Activated CD4-positive, alpha-beta T cell treated with anti-CD3 and anti-CD28 coated beads for 24 hours (primary cell): ENCODE results near the gene BEND4.
"Not testable (repeated sequence)": the region's sequence is repeated elsewhere in the genome, so short reads cannot be mapped to it uniquely, and the experiment has no call there.

Source experiments
- DNase-seq, 2 donors: peaks; one replicate each; pipeline ENCODE4 v3.0.0-alpha.2; 2020; ENCODE audit warnings: low read depth in 2 of 2

Gene BEND4

GRCh38 chr4:42152507-42153504 is at the start of gene BEND4:
Gene BEND4 (minus strand): TSS chr4:42152655. CDS start chr4:42152143, 512 bp downstream.
- no peak for DNase-seq

DNA sequence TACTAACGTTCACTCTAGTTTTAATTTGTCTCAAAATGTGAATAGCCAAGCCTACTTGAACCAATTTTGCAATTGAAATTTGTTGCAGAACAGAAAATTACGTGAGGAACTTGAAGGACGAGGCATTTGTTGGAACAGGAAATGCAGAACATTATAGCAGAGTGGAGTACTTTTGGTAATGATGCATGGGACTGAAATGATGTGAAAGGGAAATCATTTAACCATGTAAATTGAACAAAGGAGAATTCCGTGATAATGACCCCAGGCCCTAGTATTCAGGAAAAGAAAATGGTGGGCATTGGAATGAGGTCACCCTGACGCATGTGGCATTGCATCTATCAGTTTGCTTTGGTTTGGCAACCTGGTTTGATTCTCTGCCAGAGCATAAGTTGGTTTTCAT is 44.9 kb upstream of the BEND4 start:
- DNase-seq = no peak

- DNase-seq = no peak
These were observed 20.5 kb upstream of the BEND4 start for GRCh38 chr4:42172921-42173320.

- DNase-seq = no peak
These were observed 19.8 kb upstream of the BEND4 start for GRCh38 chr4:42172128-42172790.

GRCh38 chr4:42167709-42168108 is 15.3 kb upstream of the BEND4 start:
- no peak for DNase-seq

GRCh38 chr4:42166186-42166585 is 13.7 kb upstream of the BEND4 start:
- DNase-seq = not testable (repeated sequence)

- no peak for DNase-seq
These were observed 7.0 kb upstream of the BEND4 start for GRCh38 chr4:42159271-42160001.

DNA sequence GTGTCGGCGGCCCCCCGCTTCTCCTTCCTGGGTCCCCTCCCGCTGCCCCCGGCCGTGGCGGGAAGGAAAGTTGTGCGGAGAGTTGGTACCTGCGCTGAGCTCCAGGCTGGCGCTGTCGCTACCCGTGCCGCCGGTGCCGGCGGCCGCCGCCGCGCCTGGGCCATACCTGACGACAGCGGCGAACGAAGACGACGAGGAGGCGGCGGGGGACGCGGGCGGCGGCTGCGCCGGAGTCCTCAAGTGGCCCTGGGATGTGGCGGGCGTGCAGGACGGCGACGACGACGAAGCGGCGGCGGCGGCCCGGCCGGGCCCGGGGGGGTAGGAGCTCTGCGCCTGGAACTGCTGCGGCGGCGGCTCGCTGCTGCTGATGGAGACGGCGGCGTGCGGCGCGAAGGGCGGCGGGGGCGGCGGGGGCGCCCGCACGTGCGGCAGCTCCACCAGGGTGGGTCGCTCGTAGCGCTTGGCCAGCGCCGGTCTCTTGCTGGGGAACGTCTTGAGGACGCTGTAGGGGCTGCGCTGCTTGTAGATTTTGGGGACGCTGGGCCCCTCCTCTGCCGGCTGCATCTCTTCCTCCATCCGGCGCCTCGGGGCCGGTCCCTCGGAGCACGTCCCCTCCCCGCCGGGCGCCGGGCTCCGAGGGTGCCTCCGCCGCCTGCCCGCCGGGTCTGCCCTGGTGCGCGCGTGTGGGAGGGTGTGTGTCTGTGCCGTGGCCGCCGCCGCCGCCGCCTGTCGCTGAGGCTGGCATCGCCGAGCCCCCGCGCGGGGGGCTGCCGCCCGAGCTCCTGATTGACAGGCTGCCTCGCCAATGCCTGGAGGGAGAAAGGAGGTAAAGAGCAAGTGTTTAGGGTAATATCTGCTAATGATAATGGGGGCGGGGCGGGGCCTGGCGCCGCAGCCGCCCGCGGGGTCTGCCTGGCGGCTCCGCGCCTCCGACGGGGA is 618 bp downstream of the BEND4 start:
- peak in 1 of 2 donors; percentile 6 for DNase-seq

DNA sequence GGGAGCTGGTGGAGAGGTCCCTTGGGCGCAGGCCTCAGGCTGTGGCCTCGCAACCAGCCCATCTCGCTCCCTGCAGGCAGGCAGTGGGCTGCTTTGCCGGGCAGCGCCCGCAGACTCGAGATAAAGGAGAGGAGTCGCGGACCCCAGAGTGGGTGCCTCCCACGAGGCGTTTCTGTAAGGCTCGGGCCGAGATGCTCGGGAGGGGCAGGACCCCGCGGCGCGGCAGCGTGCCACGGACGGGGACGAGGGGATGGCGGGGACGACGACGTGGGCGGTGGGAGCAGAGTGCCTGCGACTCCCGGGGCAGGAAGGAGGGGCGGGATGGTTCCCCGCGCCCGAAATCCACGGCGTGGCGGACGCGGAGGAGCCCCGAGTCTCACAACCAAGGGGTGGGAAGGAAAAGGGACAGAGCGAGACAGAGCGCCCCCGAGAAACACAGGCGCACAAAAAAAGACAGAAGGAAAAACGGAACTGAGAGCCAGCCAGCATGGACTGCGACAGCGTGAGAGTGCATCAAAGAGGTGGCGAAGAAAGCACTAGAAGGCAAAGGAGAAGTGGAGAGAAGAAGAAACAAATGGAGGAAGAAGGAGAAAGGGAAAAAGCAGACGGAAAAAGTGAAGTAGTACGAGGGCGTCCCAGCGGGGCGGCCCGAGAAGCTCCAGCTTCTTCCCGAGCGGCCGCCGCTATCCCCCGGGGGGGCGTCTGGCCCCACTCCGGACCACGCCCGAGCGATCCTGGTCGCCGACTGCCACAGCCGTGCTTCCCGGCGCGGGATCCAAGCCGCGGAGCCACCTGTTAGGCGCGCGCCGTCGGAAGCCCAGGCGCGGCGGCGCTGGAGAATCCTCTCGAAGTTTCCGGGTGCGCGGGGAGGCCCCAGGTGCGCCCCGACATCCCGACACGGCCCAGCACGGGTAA is 1.5 kb downstream of the BEND4 start:
- no peak for DNase-seq

DNA sequence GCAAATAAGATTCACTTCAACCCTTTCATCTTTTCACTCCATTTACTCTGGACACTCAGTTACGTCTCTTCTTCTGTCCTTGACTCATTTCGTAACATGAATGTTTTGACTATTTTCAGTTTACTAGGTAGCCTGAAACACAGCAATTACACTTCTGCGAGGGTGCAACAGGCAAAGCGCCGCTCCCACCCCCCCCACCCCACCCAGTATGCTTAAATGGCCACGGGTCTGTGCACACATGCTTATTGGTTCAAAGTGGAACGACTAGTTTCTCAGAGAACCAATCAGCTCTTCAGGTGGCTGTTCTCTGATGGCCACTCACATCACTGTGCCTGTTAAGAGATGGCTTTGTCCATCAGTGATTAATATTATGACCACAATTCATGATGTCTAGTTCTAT is 3.5 kb downstream of the BEND4 start:
- no peak for DNase-seq

GRCh38 chr4:42148425-42148824 is 4.0 kb downstream of the BEND4 start:
- DNase-seq = no peak

DNA sequence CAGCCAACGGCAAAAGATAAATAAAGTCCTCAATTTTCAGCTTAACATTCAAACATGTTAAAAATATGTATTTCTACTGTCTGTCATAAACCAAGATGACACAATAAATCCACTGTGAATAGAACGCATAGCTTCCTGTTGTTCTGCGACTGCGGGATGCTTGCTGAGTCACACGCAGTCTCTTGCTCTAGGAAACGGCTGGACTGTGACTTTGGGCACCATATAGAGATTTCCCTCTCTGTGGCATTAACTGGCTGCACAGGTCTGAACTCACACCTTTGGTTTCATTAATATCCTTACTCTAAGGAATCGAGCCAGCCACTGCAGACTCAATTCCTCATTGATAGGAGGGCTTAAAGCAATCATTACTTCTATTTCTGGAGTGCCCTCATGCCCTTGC is 8.4 kb downstream of the BEND4 start:
- DNase-seq = no peak

- DNase-seq = no peak
These were observed 9.9 kb downstream of the BEND4 start for GRCh38 chr4:42142591-42142990.

DNA sequence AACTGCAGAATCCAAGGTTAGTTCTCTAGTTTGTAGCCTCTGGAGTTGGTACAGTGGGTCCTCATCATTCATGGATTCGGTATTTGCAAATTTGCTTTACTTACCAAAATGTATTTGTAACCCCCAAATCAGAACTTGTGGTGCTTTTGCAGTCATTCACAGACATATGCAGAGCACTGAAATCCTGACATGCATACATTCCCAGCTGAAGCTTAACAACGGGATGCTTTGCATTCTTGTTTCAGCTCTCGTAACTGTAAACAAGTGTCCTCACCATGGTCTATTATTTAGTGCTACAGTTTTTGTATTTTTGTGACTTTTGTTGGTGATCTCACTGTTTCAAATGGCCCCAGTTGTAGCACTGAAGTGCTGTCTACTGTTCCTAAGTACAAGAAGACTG is 16.1 kb downstream of the BEND4 start:
- no peak for DNase-seq

GRCh38 chr4:42133006-42133405 is 19.4 kb downstream of the BEND4 start:
- no peak for DNase-seq

GRCh38 chr4:42132099-42132498 is 20.4 kb downstream of the BEND4 start:
- DNase-seq = no peak

DNA sequence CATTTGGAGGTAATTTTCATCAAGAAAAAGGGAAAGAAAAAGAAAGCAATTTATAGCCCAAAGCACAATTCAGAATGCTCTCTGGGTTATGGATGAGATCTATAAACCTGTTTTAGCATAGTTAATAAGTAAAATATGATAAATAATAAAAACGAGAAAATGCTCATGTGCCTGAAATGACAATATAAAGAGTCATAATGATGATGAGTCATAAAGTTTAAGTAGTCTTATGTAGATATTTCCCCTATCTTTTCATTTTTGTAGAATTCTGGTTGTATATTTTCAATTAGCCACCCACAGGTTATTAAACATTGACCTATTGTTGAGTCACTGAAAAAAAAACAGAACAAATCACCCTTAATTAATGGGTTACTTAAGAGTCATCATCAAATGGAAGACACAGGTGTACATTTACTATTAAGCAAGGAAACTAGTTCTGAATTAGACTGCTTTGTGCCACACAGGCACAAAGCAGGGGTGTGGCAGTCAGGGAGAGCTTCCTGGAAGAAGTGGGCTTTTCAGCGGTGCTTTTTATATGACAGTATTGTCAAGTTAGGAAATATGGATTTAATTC is 29.3 kb downstream of the BEND4 start:
- no peak for DNase-seq

DNA sequence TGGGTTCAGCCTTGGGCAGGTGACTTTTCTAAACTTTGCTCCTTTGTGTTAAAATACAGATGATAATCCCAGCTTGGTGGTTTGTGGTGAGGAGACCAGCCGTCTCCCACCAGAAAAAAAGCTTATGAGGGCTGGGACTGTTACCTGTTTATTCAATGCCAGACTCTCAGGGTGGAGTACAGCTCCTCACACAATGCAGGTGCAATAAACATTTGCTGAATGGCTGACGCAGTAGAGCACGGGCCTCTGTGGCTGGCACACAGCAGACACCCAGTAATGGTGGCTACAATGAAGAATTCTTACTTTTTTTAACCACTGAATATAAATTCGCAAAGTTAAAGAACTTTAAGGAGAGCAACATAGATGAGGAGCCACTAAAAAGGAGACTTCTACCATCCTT is 30.2 kb downstream of the BEND4 start:
- no peak for DNase-seq

DNA sequence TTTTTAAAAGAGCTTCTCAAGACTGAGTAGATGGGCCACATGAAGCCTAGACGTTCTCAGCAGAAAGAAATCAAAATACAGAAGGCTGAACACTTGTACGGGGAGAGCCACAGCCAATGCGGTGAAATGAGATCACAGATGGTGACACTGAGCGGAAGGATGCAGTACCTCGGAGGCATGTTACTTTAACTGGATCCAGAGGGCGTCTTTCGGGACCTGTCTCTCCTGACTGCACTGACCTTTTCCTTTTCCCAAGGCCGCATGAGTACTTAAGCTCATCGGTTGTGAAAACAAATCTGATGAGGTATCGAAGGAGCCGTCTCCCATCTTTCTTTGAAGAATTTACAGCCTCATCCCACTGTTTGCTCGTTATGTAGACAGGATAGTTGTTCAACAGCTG is 32.6 kb downstream of the BEND4 start:
- DNase-seq = no peak

DNA sequence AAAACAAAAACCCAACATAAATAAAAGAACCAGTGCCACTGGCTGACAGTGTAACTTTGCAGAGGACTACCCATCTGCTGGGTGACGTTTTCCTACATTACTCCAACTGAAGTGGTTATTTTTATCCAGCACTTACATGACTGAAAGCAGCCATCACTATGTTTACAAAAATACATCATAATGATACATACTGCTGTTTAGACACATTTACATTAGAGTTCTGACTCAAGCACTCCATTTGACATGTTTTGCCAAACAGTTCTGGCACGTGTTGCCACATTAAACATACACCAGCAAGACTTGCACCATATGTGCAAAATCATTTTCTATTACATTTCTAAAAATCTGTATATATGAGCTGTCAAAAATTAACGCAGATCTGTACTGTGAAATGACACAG is 39.6 kb downstream of the BEND4 start:
- DNase-seq = no peak
